HG02970 (cell line): ENCODE data around the gene TPM2.
"Not testable (repeated sequence)": the region's sequence is repeated elsewhere in the genome, so short reads cannot be mapped to it uniquely, and the experiment has no call there.

Experiments
- ATAC-seq: cut with Tn5 transposase; IDR thresholded peaks from one replicate; pipeline ENCODE4 v1.9.1; 2021; ENCODE audit warnings: mild to moderate bottlenecking, moderate library complexity, moderate number of reproducible peaks; ENCODE audit not compliant: unreplicated experiment, low FRiP score

Gene TPM2

DNA sequence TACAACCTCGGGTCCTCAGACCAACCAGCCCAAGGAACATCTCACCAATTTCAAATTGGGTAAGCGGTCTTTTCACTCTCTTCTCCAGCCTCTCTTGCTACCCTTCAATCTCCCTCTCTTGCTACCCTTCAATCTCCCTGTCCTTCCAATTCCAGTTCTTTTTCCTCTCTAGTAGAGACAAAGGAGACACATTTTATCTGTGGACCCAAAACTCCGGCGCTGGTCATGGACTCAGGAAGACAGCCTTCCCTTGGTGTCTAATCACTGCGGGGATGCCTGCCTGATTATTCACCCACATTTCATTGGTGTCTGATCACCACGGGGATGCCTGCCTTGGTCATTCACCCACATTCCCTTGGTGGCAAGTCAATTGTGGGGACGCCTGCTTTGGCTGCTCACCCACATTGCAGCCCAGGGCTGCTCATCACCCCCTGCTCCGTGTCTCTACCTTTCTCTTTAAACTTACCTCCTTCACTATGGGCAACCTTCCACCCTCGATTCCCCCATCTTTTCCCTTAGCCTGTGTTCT is 52.2 kb downstream of the TPM2 start:
- ATAC-seq = not testable (repeated sequence)

GRCh38 chr9:35636877-35637246 is 52.9 kb downstream of the TPM2 start:
- ATAC-seq = not testable (repeated sequence)

- ATAC-seq = no peak
Observed at GRCh38 chr9:35636135-35636876, 53.4 kb downstream of the TPM2 start.

DNA sequence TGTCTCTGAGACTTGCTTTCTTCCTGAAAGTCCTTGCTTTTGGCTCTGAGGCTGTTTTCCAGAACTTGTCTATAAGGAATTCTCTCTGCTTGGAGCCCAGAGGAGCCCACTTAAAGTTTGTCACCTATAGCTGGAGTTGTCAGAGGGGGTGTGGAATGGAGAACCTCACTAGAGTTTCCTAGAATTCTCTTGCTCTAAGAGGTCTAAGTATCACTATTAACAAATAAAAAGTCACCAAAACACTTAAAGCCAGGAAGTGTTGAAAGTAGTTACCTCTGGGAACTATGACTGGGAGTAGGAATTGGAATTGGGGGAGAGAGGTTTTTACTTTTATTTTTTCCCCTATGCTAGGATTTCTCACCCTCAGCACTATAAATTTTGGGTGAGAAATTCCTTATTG is 54.0 kb downstream of the TPM2 start:
- ATAC-seq = no peak
